ENCODE measurements around the gene KIF18B.

DNA sequence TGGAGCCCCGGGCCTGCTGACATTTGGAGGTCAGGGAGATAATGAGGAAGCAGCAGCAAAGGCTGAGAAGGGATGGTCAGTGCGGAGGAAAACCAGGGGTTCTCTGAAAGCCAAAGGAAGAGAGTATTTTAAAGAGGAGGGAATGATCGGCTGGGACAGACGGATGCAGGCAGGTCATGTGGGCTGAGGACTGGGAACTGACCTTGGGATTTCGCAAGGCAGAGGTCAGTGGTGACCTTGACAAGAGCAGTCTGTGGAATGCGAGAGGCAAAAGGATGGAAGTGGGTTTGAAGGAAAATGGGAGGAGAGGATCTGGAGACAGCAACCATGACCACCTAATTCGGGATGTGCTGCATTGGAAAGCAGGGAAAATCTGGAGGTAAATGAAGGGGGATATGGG, 58.6 kb downstream of the KIF18B start:
- TF ChIP-seq CREM (CRISPR knock-in tag; IDR thresholded peaks at IDR 0.05) (no peak), EMX1 (CRISPR knock-in tag; IDR thresholded peaks at IDR 0.05) (no peak), GRHL2 (CRISPR knock-in tag; IDR thresholded peaks at IDR 0.05; ENCODE audit: insufficient replicate concordance, severe bottlenecking) (no peak), ZNF423 (CRISPR knock-in tag; IDR thresholded peaks at IDR 0.05) (no peak), TP53 (CRISPR knock-in tag; IDR thresholded peaks at IDR 0.05) (no peak), ZNF317 (CRISPR knock-in tag; IDR thresholded peaks at IDR 0.05; ENCODE audit: borderline replicate concordance, low read depth) (no peak), IRF2 (CRISPR knock-in tag; IDR thresholded peaks at IDR 0.05; ENCODE audit: borderline replicate concordance, low read depth) (no peak)
- TF ChIP-seq, protein P1, sequence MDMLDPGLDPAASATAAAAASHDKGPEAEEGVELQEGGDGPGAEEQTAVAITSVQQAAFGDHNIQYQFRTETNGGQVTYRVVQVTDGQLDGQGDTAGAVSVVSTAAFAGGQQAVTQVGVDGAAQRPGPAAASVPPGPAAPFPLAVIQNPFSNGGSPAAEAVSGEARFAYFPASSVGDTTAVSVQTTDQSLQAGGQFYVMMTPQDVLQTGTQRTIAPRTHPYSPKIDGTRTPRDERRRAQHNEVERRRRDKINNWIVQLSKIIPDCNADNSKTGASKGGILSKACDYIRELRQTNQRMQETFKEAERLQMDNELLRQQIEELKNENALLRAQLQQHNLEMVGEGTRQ (CRISPR knock-in tag; IDR thresholded peaks at IDR 0.05), result no peak
- TF ChIP-seq, protein P2, sequence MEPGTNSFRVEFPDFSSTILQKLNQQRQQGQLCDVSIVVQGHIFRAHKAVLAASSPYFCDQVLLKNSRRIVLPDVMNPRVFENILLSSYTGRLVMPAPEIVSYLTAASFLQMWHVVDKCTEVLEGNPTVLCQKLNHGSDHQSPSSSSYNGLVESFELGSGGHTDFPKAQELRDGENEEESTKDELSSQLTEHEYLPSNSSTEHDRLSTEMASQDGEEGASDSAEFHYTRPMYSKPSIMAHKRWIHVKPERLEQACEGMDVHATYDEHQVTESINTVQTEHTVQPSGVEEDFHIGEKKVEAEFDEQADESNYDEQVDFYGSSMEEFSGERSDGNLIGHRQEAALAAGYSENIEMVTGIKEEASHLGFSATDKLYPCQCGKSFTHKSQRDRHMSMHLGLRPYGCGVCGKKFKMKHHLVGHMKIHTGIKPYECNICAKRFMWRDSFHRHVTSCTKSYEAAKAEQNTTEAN (CRISPR knock-in tag; IDR thresholded peaks at IDR 0.05), result no peak
- TF ChIP-seq, protein P3, sequence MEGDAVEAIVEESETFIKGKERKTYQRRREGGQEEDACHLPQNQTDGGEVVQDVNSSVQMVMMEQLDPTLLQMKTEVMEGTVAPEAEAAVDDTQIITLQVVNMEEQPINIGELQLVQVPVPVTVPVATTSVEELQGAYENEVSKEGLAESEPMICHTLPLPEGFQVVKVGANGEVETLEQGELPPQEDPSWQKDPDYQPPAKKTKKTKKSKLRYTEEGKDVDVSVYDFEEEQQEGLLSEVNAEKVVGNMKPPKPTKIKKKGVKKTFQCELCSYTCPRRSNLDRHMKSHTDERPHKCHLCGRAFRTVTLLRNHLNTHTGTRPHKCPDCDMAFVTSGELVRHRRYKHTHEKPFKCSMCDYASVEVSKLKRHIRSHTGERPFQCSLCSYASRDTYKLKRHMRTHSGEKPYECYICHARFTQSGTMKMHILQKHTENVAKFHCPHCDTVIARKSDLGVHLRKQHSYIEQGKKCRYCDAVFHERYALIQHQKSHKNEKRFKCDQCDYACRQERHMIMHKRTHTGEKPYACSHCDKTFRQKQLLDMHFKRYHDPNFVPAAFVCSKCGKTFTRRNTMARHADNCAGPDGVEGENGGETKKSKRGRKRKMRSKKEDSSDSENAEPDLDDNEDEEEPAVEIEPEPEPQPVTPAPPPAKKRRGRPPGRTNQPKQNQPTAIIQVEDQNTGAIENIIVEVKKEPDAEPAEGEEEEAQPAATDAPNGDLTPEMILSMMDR (IDR thresholded peaks at IDR 0.05), result no peak
- TF ChIP-seq, protein P4, sequence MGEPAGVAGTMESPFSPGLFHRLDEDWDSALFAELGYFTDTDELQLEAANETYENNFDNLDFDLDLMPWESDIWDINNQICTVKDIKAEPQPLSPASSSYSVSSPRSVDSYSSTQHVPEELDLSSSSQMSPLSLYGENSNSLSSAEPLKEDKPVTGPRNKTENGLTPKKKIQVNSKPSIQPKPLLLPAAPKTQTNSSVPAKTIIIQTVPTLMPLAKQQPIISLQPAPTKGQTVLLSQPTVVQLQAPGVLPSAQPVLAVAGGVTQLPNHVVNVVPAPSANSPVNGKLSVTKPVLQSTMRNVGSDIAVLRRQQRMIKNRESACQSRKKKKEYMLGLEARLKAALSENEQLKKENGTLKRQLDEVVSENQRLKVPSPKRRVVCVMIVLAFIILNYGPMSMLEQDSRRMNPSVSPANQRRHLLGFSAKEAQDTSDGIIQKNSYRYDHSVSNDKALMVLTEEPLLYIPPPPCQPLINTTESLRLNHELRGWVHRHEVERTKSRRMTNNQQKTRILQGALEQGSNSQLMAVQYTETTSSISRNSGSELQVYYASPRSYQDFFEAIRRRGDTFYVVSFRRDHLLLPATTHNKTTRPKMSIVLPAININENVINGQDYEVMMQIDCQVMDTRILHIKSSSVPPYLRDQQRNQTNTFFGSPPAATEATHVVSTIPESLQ (CRISPR knock-in tag; IDR thresholded peaks at IDR 0.05), result no peak
